ENCODE results near the gene PDE4D.
"Not testable (repeated sequence)": the region's sequence is repeated elsewhere in the genome, so short reads cannot be mapped to it uniquely, and the experiment has no call there.

The PDE4D gene

GRCh38 chr5:58999804-59000203 is 893.7 kb downstream of the PDE4D start:
- DNase-seq (ENCODE audit: low read depth), result no peak

GRCh38 chr5:58998544-58998943 is 895.0 kb downstream of the PDE4D start:
- no peak for DNase-seq (ENCODE audit: low read depth)

- not testable (repeated sequence) for DNase-seq (ENCODE audit: low read depth)
These were observed 897.7 kb downstream of the PDE4D start for GRCh38 chr5:58995779-58996178.

- DNase-seq (ENCODE audit: low read depth), result no peak
These were observed 900.1 kb downstream of the PDE4D start for GRCh38 chr5:58993461-58993860.

- no peak for DNase-seq (ENCODE audit: low read depth)
These were observed 904.6 kb downstream of the PDE4D start for GRCh38 chr5:58988938-58989337.

GRCh38 chr5:58987193-58987592 is 906.3 kb downstream of the PDE4D start:
- DNase-seq (ENCODE audit: low read depth), result no peak

GRCh38 chr5:58986281-58986680 is 907.2 kb downstream of the PDE4D start:
- DNase-seq (ENCODE audit: low read depth), result no peak

GRCh38 chr5:58985759-58986158 is 907.8 kb downstream of the PDE4D start:
- no peak for DNase-seq (ENCODE audit: low read depth)

- no peak for DNase-seq (ENCODE audit: low read depth)
These were observed 908.2 kb downstream of the PDE4D start for GRCh38 chr5:58985311-58985710.

GRCh38 chr5:58983526-58984452 is 909.7 kb downstream of the PDE4D start:
- DNase-seq (ENCODE audit: low read depth), result no peak

- no peak for DNase-seq (ENCODE audit: low read depth)
These were observed 912.6 kb downstream of the PDE4D start for GRCh38 chr5:58980890-58981289.

GRCh38 chr5:58979090-58979489 is 914.4 kb downstream of the PDE4D start:
- DNase-seq (ENCODE audit: low read depth), result no peak

- no peak for DNase-seq (ENCODE audit: low read depth)
These were observed 918.9 kb downstream of the PDE4D start for GRCh38 chr5:58974601-58975000.

- DNase-seq (ENCODE audit: low read depth), result no peak
These were observed 919.4 kb downstream of the PDE4D start for GRCh38 chr5:58974083-58974482.

- no peak for DNase-seq (ENCODE audit: low read depth)
These were observed 921.2 kb downstream of the PDE4D start for GRCh38 chr5:58972301-58972700.

GRCh38 chr5:58970766-58971165 is 922.8 kb downstream of the PDE4D start:
- DNase-seq (ENCODE audit: low read depth), result no peak

GRCh38 chr5:58969795-58970194 is 923.7 kb downstream of the PDE4D start:
- DNase-seq (ENCODE audit: low read depth), result no peak

GRCh38 chr5:58969253-58969652 is 924.3 kb downstream of the PDE4D start:
- no peak for DNase-seq (ENCODE audit: low read depth)

- no peak for DNase-seq (ENCODE audit: low read depth)
These were observed 925.2 kb downstream of the PDE4D start for GRCh38 chr5:58968350-58968749.

GRCh38 chr5:58967597-58968281 is 925.8 kb downstream of the PDE4D start:
- no peak for DNase-seq (ENCODE audit: low read depth)

- no peak for DNase-seq (ENCODE audit: low read depth)
These were observed 927.7 kb downstream of the PDE4D start for GRCh38 chr5:58965677-58966414.

- no peak for DNase-seq (ENCODE audit: low read depth)
These were observed 929.7 kb downstream of the PDE4D start for GRCh38 chr5:58963821-58964220.

GRCh38 chr5:58963361-58963760 is 930.2 kb downstream of the PDE4D start:
- no peak for DNase-seq (ENCODE audit: low read depth)
